Subcutaneous adipose tissue (tissue), 4 donors: ENCODE results near the gene PCSK5. TPM values are rescaled to one million over a fixed set of nuclear protein-coding genes. Genes with fewer than 3 reads are reported as not detected.

Experiments used
- CTCF ChIP-seq: fragments of 450-650 bp; IDR thresholded peaks from one replicate; pipeline ENCODE4 v1.5.1; 2016; ENCODE audit warnings: low read depth, mild to moderate bottlenecking, control low read depth, antibody characterized with exemption, moderate library complexity
- total RNA-seq, 4 donors: library from RNA; depleted of rRNA; stranded (reverse); fragments of >200 nt; gene quantifications; one replicate each; pipeline ENCODE4 v1.1.0, GENCODE V29; 2016

PCSK5 gene
- total RNA-seq, 4 donors from 2014 or later: 18.4 to 36.4 (median 20.1) TPM

GRCh38 chr9:76161541-76161940 lies 271.1 kb downstream of the PCSK5 start:
- TF ChIP-seq CTCF: no peak

- TF ChIP-seq CTCF: no peak
These were observed 271.7 kb downstream of the PCSK5 start for GRCh38 chr9:76162086-76162730.

- no peak for TF ChIP-seq CTCF
These were observed 272.5 kb downstream of the PCSK5 start for GRCh38 chr9:76162751-76163500.

GRCh38 chr9:76166526-76166925 lies 276.1 kb downstream of the PCSK5 start:
- no peak for TF ChIP-seq CTCF

- TF ChIP-seq CTCF: no peak
These were observed 285.7 kb downstream of the PCSK5 start for GRCh38 chr9:76176171-76176570.

GRCh38 chr9:76177931-76178330 lies 287.5 kb downstream of the PCSK5 start:
- no peak for TF ChIP-seq CTCF

- no peak for TF ChIP-seq CTCF
These were observed 290.1 kb downstream of the PCSK5 start for GRCh38 chr9:76180541-76180940.
